Left colon (tissue), 2 donors: ENCODE data around the gene ERCC2. TPM values are rescaled to one million over a fixed set of nuclear protein-coding genes. Genes with fewer than 3 reads are reported as not detected.
A peak's percentile ranks its signal among the peaks of the same experiment; 100 is the strongest.

Experiments used
- ATAC-seq: fragments of 200-7000 bp; cut with Tn5 transposase; one replicate; pipeline ENCODE4 v1.9.1; 2020; ENCODE audit warnings: mild to moderate bottlenecking, moderate library complexity
- DNase-seq, 2 donors: peaks; one replicate each; pipeline ENCODE4 v3.0.0-alpha.2; 2020
- intact Hi-C, 2 donors: fragments of 100-400 bp; cut with DNase I in 1 of 2; cut with micrococcal nuclease in 1 of 2; formaldehyde crosslinking; loops; one replicate each; pipeline versions ENCODE4 v1.11.2 to v1.14.0; 2022; cut with DNase I, micrococcal nuclease
- total RNA-seq, 2 donors: library from RNA; stranded (reverse); fragmentation: NEBNext Ultra II Directional; extraction: Animal tissue kit (Norgen Biotek cat#: 25700); gene quantifications; one replicate each; pipeline ENCODE4 v1.2.1, GENCODE V29; 2021
- donor health status: DM: no; HTN: no; CAD: no.
- donor health status: DM: yes; HTN: yes; CAD: no.

Gene ERCC2
- total RNA-seq, 2 donors from 2014 or later = 8.7 to 13.4 TPM

DNA sequence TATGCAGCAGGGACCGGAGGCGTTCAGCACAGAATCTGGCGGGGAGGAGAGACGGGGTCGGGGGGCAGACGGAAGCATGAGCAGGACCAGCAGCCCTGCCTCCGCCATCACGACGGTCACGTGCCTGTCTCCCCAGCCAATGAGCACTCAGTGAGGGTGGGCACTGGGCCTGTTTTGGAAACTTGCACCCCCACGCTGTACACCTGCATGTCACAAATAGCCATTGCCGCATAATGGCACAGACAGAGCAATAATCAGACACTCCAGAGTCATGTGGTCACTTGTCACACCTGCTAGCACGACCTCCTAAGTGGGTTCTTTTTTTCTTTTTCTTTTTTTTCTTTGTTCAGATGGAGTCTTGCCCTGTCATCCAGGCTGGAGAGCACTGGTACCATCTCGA is 8.8 kb downstream of the ERCC2 start:
- intact Hi-C loops = no loop called here
- DNase-seq (no peak), ATAC-seq (no peak)

DNA sequence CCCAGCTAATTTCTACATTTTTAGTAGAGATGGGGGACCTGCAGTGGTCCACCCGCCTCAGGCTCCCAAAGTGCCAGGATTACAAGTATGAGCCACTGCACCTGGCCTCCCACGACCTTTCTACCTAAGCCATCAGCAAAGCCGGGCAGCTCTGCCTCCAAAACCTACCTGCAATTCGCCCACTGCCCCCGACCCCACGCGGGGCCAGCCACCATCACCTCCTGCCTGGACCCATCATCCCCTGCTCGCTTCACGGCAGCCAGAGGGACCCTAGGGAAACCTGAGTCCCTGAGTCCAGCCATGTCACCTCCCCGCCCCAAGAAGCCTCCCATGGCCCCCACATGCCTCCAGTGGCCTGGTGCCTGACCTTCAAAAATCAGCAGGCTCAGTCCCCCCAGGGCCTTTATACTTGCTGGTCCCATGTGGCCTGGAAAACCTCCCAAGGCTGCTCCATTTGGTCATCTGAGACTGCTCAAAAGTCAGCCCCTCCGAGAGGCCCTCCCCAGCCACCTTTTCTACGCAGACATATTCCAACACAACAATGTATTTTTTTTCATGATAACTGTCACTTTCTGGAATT is 12.1 kb downstream of the ERCC2 start:
- intact Hi-C loops = no loop called here
- DNase-seq = no peak
- ATAC-seq = no peak

DNA sequence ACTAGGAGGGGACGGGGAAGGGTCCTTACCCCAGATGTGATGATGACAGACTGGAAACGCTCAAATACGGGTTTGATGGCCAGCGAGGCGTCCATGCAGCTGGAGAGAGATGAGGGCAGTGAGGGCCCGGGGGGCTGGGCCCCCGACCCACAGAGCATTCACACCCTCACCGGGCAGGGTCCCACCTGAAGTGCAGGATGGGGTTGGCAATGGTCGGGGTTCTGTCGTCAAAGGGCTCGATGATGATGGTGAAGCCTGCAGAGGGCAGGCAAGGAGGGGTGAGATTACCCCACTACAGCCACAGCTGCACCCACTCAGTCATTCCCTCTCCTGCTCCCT is 13.0 kb downstream of the ERCC2 start:
- intact Hi-C loops = no loop called here
- ATAC-seq (no peak), DNase-seq (no peak)

DNA sequence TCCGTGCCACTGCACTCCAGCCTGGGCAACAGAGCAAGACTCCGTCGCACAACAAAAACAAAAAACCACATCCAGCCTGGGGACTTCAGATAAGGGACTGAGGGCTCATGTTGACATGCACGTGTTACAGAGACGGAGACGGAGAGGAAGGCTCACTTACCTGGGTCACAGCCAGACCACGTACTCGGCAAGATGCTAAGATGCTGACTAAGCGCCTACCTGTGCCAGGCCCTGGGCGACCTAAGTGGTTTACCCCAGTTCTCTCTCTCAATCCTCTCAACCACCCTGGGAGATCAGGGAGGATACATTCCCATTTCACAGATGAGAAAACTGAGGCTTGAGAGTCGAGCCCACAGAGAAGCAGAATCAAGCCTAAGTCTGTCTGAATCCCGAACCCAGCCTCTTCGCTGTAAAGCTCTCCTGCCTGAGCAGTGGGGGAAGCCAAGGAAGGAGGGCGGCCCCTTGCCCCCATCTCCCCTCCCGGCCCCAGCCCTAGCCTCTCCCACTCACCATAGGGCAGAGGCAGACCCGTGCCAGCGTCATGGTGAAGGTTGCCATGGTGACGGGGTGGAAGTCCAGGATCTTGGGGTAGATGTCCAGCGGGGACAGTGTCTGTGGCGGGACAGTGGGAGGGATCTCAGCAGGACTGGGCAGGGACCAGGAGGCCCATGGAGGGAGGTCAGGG is 13.5 kb downstream of the ERCC2 start:
- DNase-seq (no peak), ATAC-seq (no peak)
- intact Hi-C loops = no loop called here

DNA sequence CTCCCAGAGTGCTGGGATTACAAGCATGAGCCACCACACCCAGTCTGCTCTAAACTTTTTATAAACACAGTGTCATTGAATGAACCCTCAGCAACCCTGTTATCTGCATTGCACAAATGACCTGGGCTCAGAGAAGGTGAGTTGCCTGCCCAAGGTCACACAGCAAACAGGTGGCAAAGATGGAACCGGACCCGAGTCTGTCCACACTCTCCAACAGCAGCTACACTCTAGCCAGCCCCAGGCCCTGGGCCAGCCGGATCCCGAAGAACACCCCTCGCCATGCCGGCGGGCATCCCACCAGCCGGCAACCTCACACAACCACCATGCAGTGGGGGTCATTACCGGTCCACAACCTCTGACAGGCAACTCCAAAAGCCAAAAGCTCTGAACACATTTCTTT is 14.5 kb downstream of the ERCC2 start:
- no peak for ATAC-seq
- intact Hi-C loops = no loop called here
- DNase-seq = no peak

DNA sequence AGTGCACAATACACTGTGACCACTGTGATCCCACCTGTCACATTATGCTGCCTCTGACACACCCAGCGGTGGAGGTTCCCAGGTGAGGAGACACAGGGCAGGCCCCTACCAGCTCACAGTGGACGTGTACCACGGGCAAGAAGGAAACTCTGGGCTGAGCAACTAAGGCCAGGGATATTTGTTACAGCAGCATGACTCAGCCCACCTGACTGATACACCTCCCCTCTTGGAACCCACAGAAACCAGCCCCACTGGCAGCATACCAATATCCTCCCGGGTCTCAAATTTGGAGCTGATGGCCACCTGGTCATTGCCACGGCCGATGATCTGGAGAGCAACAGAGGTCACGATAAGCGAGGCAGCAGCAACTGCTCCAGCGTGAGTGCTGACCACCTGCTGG is 15.0 kb downstream of the ERCC2 start:
- DNase-seq (no peak), ATAC-seq (no peak)
- intact Hi-C loops = no loop called here

DNA sequence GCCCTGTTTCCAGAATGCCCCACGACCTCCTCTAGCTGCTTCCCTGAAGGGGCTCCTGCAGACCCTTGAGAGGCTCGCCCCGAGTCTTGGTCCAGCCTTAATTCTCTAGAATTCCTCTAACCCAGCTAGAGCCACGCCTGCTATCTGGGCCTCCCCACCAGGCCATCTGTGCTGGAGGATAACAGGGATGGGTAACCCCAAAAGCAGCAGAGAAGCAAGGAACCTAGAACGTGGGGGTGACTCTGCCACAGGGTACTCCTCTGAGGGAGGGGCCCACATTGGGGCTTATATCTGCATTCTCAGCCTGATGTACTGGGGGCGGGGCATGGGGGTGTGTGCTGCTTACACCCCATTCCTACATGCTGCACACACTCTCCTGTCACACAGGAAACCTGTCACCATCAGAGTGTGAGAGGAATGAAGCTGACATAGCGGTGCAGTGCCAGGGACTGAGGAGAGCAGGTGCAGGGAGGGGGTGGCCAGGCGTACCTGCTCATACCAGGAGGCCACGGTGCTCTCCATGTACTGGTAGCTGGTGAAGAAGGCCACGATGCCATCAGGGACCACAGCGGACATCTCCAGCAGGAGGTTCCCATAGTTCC is 16.0 kb downstream of the ERCC2 start:
- ATAC-seq = no peak
- intact Hi-C loops = no loop called here
- DNase-seq = no peak

DNA sequence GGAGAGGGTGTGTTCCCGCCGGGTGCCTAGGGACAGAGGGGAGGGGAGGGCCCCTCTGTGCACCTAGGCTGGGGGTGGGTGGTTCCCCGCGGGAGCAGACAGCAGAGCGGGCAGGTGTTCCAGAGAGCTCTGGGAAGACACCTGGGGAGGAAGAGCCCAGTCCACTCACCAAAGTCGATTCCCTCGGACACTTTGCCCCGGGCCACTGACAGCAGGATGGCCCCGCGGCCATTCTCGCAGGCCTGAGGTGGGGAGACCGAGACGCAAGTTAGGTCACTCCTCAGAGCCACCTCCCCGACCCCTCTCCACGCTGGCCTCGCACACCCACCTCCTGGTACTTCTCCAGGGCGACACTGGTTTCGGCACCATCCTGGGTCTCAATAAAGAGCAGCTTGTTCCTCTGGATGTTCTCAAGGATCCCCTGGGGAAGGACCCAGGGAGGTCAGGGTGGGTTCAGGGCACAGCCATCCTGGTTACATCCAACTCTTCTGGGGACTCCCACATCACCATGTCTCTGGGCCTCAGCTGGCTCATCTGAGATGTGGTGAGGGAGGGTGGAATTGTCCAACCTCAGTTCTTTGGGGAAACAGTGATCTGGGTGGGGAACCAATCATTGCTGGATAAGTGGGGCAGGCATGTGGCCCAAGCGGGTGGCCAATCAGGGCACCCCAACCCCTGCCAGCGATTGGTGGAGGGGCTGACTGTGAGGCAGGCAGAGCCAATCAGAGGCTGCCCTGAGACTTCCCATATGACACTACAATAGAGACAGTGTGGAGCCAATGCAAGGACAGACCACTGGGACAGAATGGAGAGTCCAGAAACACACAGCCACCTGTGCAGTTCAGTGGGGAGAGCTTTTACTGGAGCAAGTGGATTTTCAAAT is 17.2 kb downstream of the ERCC2 start:
- no peak for DNase-seq
- intact Hi-C loops = no loop called here
- no peak for ATAC-seq

DNA sequence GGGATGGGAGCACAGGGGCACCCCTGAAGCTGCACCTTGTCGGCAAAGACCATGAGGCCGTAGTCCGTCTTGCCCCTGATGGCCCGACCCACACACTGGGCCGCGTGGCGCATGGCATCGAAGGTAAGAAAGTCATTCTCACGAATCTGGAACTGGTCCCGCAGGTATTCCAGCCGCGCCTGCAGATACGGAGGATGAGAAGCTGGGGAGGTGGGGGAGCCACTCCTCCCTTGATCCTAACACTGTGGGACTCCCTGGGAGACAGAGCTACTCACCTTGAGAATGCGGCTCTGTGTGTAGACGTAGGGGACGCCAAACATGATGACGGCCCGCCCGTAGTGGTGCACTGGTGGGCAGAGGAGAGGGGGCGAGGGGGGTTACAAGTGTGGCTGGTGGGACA is 17.9 kb downstream of the ERCC2 start:
- intact Hi-C loops = no loop called here
- no peak for ATAC-seq
- no peak for DNase-seq

DNA sequence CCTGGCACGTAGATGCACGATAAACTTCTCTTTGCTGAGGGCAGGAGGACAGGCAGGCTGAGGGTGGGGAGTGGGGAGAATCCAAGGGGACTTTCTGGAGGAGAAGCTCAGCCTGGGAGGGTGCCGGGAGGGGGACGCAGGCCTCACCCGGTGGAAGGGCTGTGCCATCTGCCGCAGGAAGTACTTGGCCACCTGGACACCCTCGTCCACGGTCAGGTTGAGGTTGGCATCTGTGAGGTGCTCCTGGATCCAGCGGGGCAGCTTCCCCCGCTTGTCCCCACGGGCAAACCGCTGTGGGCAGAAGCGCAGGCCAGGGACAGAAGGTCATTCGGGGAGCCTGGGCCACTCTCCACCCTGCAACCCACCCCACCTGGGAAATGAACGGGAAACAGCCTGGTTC is 18.3 kb downstream of the ERCC2 start:
- DNase-seq = no peak
- no peak for ATAC-seq
- intact Hi-C loops = no loop called here

DNA sequence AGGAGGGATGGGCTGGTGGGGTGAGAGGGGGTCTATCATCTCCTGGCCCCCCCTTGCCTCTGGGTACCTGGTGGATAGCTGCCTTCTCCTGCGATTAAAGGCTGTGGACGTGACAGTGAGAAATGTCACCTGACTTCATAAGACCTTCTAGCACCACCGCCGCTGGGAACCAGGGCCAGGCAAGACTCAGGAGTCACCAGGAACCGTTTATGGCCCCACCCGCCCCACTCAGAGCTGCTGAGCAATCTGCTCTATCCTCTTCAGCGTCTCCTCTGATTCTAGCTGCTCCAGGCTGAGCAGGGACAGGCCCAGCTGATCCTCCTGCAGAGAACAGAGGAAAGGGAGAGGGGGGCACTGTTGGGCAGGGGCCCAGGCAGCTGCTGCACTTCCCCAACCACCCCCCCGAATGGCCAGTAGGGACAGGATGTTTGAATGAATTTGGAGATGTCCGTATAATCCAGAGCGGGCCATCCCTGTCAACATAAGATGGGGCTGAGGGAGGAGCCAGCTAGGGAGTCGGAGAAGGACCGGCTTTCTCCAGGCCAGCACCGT is 18.9 kb downstream of the ERCC2 start:
- no peak for DNase-seq
- intact Hi-C loops = no loop called here
- ATAC-seq = no peak

DNA sequence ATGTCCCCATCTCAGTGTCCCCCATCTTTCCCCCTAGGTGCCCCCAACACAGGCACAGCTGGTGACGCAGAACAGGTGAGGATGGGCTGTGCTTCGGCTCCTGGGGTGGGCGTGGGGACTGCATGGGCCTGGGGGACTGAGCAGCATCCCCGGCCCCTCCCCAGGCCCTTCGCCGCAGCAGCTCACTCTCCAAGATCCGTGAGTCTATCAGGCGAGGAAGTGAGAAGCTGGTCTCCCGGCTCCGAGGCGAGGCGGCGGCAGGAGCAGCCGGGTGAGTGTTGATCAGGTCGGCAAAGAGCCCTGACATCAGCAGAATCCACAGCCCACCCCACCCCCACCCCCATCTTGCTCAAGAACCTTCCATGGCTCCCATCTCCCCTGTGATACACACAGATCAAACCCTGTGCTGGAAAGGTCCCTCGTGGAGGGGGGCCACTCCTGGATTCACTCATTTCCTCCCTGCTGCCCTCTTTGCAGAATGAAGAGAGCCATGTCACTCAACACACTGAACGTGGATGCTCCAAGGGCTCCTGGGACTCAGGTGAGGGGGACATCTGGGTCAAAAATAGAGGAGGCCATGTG is 19.8 kb downstream of the ERCC2 start:
- DNase-seq (no peak), ATAC-seq (no peak)
- intact Hi-C loops = no loop called here

DNA sequence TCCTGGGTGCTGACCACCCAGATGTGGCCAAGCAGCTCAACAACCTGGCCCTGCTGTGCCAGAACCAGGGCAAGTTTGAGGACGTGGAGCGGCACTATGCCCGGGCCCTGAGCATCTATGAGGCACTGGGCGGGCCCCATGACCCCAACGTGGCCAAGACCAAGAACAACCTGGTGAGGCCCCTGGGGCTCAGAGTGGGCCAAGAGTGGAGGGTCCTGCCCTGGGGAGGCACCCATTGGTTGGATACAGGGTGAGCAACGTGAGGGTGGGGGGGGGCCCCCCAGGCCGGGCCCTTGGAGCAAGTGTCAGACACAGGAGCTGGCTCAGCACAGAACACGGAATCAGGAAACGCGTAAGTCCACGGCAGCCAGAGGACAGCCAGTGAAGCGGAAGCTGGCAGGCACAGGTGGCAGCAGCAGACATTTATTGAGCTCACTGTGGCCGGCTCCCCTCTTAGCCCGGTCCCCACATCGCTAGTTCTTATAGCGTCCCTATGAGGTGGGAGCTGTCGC is 20.9 kb downstream of the ERCC2 start:
- intact Hi-C loops = no loop called here
- no peak for DNase-seq
- no peak for ATAC-seq

DNA sequence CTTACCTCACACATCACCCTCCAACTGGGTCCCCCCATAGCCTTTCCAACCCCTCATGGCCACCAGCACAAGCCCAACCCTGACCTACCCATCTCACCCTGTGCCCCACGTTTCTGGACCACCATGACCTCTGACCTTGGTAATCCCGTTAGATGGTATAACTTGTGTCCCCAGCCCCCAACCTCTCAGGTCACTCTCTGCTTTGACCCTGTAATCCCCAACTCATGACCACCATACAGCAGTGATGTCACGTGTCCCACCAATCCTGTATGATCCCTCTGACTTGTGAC is 21.3 kb downstream of the ERCC2 start:
- intact Hi-C loops = no loop called here
- no peak for DNase-seq
- no peak for ATAC-seq

DNA sequence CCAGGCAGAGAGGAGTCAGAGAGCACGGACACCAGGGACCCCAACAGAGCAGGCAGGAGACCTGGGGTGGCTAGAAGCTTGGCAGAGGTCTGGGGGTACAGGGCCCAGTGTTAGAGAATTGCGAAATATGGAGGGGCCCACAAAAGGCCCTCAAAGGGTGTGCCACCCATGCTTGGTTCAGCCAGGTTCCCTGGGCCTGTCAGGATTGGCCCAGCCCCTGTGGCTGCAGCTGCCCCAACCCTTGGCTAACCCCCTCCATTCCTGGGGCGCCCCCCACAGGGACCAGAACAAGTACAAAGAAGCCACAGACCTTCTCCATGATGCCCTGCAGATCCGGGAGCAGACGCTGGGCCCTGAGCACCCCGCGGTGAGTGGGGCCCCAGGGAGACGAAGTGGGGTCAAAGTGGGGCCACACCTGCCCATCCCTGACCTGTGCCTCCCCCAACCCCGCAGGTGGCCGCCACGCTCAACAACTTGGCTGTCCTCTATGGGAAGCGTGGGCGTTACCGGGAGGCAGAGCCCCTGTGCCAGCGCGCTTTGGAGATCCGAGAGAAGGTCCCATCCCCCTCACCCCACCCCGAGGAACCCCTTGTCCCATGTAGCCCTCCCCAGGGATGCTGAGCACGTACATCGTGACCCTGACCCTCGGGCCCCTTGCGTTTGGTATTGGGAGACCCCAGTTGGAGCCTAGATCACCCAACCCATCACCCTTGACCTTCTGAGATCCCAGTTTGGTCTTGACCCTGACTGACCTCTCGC is 21.8 kb downstream of the ERCC2 start:
- intact Hi-C loops = no loop called here
- DNase-seq (no peak), ATAC-seq (no peak)

DNA sequence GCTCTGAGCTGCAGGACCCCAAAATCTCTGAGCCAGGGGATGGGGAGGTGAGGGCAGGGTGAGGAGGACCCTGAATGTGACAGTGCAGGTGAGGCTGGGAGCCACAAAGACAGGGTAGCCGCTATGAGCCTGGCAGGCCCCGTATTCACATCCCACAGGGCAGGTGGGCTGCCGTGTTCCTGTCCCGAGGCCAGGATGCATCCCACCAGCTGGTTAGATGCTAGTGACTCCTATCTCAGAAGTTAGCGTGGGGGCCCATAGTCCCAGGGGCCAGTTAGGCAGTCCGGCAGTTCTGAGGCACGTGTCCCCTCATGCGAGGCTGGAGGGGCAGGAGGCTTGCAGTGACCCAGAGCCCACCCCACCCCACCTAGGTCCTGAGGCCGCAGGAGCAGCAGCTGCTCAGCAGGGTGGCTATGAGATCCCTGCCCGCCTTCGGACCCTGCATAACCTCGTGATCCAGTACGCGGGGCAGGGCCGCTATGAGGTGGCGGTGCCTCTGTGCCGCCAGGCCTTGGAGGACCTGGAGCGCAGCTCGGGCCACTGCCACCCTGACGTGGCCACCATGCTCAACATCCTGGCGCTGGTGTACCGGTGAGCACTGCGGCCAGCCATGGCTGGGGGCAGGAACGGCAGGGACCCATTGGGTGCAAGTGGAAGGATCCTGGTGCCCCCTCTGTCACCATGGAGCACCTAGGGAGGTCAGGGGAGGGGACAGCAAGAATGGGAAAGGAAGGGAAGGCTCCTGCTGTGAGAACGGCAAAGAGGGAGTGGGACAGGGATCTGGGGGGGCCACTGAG is 22.6 kb downstream of the ERCC2 start:
- DNase-seq = no peak
- no peak for ATAC-seq
- intact Hi-C loops = no loop called here

DNA sequence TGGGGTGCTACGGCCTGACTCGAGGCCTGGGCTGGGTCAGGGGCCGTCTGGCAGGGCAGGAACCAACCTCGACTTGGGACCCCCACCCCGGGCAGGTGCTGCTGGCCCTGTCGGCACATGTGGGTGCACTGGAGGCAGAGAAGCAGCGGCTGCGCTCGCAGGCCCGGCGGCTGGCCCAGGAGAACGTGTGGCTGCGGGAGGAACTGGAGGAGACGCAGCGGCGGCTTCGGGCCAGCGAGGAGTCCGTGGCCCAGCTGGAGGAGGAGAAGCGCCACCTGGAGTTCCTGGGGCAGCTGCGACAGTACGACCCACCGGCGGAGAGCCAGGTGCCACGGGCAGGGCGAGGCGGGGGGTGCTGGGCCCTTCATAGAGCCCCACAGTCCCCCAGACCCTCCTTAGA is 23.9 kb downstream of the ERCC2 start:
- ATAC-seq (peak; percentile 26), DNase-seq (no peak)
- intact Hi-C loops = no loop called here

DNA sequence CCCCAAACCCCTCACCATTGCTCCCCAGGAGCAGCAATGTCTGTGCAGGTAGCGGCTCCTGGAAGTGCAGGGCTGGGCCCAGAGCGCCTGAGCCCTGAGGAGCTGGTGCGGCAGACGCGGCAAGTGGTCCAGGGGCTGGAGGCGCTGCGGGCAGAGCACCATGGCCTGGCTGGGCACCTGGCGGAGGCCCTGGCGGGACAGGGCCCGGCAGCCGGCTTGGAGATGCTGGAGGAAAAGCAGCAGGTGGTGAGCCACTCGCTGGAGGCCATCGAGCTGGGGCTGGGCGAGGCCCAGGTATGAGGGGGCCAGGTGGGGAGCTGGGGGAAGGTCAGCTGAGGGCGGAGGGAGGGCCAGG is 24.9 kb downstream of the ERCC2 start:
- intact Hi-C loops = no loop called here

More for the DNA sequence above, 24.9 kb downstream of the ERCC2 start:
- DNase-seq = no peak
- ATAC-seq = no peak
